PC-3 (cell line): ENCODE measurements around the gene BRD4.

ENCODE experiments used
- EZH2phosphoT487 ChIP-seq: fragments of 300-600 bp; sonication (generic); IDR thresholded peaks from 2 replicates; pipeline ENCODE4 v1.6.1; 2018; ENCODE audit warnings: mild to moderate bottlenecking, antibody characterized with exemption, low read length, borderline replicate concordance
- TF ChIP-seq, protein P1 (sequence below): fragments of 300-600 bp; sonication (generic); conservative IDR thresholded peaks from 2 replicates; pipeline ENCODE4 v1.5.1; 2017; ENCODE audit warnings: antibody characterized with exemption, low read depth, mild to moderate bottlenecking, low read length

- no peak for TF ChIP-seq EZH2phosphoT487
- TF ChIP-seq, protein P1, sequence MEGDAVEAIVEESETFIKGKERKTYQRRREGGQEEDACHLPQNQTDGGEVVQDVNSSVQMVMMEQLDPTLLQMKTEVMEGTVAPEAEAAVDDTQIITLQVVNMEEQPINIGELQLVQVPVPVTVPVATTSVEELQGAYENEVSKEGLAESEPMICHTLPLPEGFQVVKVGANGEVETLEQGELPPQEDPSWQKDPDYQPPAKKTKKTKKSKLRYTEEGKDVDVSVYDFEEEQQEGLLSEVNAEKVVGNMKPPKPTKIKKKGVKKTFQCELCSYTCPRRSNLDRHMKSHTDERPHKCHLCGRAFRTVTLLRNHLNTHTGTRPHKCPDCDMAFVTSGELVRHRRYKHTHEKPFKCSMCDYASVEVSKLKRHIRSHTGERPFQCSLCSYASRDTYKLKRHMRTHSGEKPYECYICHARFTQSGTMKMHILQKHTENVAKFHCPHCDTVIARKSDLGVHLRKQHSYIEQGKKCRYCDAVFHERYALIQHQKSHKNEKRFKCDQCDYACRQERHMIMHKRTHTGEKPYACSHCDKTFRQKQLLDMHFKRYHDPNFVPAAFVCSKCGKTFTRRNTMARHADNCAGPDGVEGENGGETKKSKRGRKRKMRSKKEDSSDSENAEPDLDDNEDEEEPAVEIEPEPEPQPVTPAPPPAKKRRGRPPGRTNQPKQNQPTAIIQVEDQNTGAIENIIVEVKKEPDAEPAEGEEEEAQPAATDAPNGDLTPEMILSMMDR = no peak
These were observed 101.1 kb downstream of the BRD4 start for GRCh38 chr19:15231271-15231670.
